BJ (cell line): ENCODE measurements around the gene TRRAP. TPM values are rescaled to one million over a fixed set of nuclear protein-coding genes. Genes with fewer than 3 reads are reported as not detected.
"Not testable (repeated sequence)": the region's sequence is repeated elsewhere in the genome, so short reads cannot be mapped to it uniquely, and the experiment has no call there.

Experiments used
- CTCF ChIA-PET: fragments of 350-600 bp; formaldehyde crosslinking; extraction: SDS; loops from one replicate; lab custom pipeline; 2021; ENCODE audit warnings: antibody characterized with exemption, inconsistent platforms; lab: Yijun Ruan, JAX
- POLR2A ChIA-PET: fragments of 300-600 bp; sonication (Branson Sonifier 250); formaldehyde crosslinking; extraction: SDS; loops from one replicate; lab custom pipeline; 2021; ENCODE audit warnings: antibody characterized with exemption; lab: Charles Lee
- DNase-seq: peaks from one replicate; pipeline ENCODE4 v3.0.0-alpha.2; 2011; ENCODE audit warnings: low read depth
- H3K27me3 ChIP-seq: 2 replicates; pipeline ENCODE4 v1.6.0; 2011; ENCODE audit warnings: low read length; ENCODE audit not compliant: control insufficient read depth, insufficient read depth
- H3K36me3 ChIP-seq: 2 replicates; pipeline ENCODE4 v1.5.1; 2011; ENCODE audit warnings: low read length; ENCODE audit not compliant: control insufficient read depth, insufficient read depth
- H3K4me3 ChIP-seq: 2 replicates; pipeline ENCODE4 v1.5.1; 2011; ENCODE audit warnings: low read depth, mild to moderate bottlenecking, control low read depth, low read length
- polyA plus RNA-seq: library from polyadenylated mRNA; depleted of rRNA; stranded (reverse); fragments of >200 nt; gene quantifications from 2 replicates; pipeline ENCODE4 v1.2.3, GENCODE V29; 2011
- TF ChIP-seq, protein P1 (sequence below): IDR thresholded peaks from 2 replicates; pipeline ENCODE4 v1.5.1; 2011; ENCODE audit warnings: low read depth, mild to moderate bottlenecking, control low read depth, inconsistent platforms, low read length, moderate library complexity; ENCODE audit not compliant: insufficient read depth

The TRRAP gene
- polyA plus RNA-seq, 1 experiment, result 17.2 TPM

DNA sequence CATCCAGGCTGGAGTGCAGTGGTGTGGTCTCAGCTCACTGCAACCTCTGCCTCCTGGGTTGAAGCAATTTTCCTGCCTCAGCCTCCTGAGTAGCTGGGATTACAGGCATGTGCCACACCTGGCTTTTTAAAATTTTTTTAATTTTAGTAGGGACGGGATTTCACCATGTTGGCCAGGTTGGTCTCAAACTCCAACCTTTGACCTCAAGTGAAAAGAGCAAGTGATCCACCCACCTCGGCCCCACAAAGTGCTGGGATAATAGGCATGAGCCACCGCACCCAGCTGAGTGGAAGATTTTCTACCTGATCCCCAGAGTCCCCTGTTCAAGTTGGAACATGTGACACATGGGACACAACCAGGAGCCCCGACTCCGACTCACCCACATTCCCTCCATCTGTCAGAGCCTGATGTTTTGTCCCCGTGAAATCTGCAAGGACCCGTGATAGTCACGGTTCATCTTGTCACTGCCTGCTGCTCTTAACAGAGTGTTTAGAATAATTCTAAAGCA lies 161.1 kb downstream of the TRRAP start:
- TF ChIP-seq, protein P1, sequence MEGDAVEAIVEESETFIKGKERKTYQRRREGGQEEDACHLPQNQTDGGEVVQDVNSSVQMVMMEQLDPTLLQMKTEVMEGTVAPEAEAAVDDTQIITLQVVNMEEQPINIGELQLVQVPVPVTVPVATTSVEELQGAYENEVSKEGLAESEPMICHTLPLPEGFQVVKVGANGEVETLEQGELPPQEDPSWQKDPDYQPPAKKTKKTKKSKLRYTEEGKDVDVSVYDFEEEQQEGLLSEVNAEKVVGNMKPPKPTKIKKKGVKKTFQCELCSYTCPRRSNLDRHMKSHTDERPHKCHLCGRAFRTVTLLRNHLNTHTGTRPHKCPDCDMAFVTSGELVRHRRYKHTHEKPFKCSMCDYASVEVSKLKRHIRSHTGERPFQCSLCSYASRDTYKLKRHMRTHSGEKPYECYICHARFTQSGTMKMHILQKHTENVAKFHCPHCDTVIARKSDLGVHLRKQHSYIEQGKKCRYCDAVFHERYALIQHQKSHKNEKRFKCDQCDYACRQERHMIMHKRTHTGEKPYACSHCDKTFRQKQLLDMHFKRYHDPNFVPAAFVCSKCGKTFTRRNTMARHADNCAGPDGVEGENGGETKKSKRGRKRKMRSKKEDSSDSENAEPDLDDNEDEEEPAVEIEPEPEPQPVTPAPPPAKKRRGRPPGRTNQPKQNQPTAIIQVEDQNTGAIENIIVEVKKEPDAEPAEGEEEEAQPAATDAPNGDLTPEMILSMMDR, result no peak
- POLR2A ChIA-PET, result no interaction called here
- Histone ChIP-seq H3K36me3 (peaks cover 37% of the 10 kb centered on the region), H3K27me3 (no peaks in the 10 kb centered on the region), H3K4me3 (no peak overlapping the region)
- no peak for DNase-seq
- CTCF ChIA-PET, result interaction anchor here (1.1 to 9.2 kb wide), 5 partner anchors 11 to 281 kb away, joined by 3 to 128 read pairs (median 7); no protein-coding TSS in a partner anchor

DNA sequence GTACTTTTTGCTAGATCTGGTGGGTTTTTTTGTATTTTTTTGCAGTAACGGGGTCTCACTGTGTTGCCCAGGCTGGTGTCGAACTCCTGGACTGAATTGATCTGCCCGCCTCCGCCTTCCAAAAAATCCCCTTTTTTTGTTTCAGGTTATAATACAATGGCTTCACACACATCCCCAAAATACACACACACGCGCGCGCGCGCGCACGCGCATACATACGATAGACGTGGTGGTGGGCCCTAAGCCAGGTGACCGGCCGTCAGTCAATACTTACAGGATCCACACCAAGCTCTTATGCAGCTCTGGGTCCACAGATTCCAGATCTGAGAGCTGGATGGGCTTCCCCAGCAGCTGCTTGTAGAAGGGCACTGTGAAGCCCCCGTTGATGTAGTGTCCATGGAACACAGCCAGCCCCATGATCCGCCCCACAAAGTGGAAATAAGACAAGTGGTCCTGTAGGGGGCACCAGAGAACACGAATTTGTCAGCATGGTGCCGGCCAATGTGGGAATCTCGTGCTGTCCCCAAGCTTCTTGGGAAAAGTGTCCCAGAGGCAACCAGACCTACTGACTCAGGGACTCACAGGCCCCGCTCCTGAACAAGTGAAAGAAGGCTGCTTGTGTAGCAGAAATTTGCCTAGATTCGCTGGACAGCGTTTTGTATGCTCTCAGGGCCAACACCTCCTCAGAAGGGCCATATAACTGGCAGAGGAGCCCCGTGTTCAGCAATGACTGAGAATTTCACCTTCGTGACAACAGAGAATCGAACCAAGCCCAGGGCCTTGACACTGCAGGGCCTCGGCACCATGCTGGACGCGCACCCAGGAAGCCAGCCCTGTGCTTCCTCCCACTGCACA lies 162.0 kb downstream of the TRRAP start:
- DNase-seq, result peak; percentile 30
- H3K27me3 ChIP-seq, result no peaks in the 10 kb centered on the region
- CTCF ChIA-PET, result interaction anchor here (0.5 to 9.2 kb wide), 18 partner anchors 10 to 329 kb away, joined by 3 to 128 read pairs (median 3); partner anchors contain the start of genes ARPC1A and SMURF1
- H3K4me3 ChIP-seq, result no peak overlapping the region
- POLR2A ChIA-PET, result no interaction called here
- TF ChIP-seq, protein P1, result peak; percentile 70
- H3K36me3 ChIP-seq, result peaks cover 31% of the 10 kb centered on the region

DNA sequence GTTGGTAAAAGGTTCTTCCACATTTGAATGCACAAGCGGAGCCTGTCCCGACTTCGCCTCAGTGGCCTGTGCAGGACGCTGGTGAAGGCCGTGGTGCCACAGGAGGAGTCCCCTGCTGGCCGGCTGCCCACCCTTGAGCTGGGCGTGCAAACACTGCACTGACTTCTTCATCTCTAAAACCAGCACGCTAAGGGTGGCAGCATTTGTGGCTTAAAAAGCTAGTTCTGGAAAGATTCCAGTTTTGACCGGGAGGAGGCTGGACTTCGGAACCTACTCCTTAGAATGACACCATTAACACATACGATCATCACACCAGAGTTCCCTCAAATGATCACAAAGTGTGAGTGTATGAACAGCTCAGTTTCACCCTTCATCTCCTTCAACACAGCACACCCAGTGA lies 163.2 kb downstream of the TRRAP start:
- CTCF ChIA-PET, result interaction anchor here (0.6 to 9.2 kb wide), 6 partner anchors 14 to 276 kb away, joined by 3 to 128 read pairs (median 5); no protein-coding TSS in a partner anchor
- POLR2A ChIA-PET, result no interaction called here
- TF ChIP-seq, protein P1, result no peak
- Histone ChIP-seq H3K27me3 (no peaks in the 10 kb centered on the region), H3K36me3 (peaks cover 26% of the 10 kb centered on the region), H3K4me3 (no peak overlapping the region)
- DNase-seq, result no peak

DNA sequence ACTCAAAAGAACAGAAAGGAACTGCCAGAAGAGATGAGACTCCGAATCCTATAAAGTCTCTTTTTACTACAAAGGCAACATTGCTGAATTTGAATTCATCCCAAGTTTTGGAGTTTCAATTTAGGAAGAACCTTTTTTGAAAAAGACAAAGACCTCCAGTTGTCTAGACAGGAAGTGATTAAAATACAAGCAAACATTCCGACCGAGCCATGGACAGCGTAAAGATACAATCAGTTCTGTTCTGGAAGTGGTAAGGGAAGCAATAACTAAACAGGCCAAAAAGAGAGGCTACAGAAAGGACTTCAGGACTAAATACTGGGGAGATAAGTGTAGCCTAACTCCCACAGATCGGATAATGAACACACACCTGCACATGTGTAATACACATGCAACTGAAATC lies 164.6 kb downstream of the TRRAP start:
- CTCF ChIA-PET, result interaction anchor here (9.2 kb wide), 1 partner anchor 270 kb away, joined by 128 read pairs; no protein-coding TSS in a partner anchor
- no peaks in the 10 kb centered on the region for H3K27me3 ChIP-seq
- peak; percentile 12 for DNase-seq
- TF ChIP-seq, protein P1, result no peak
- H3K4me3 ChIP-seq, result no peak overlapping the region
- POLR2A ChIA-PET, result no interaction called here
- peaks cover 27% of the 10 kb centered on the region for H3K36me3 ChIP-seq

DNA sequence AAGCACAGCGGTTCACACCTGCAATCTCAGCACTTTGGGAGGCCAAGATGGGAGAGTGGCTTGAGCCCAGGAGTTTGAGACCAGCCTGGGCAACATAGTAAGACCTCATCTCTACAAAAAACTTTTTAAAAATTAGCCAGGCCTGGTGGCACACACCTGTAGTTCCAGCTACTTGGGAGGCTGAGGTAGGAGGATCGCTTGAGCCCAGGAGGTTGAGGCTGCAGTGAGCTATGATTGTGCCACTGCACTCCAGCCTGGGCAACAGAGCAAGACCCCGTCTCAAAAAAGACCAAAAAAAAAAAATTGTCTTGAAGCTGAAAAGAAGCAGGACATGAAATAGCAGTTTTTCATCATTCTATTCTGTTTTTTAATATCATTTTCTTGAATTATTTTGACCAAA lies 166.5 kb downstream of the TRRAP start:
- peaks cover 23% of the 10 kb centered on the region for H3K36me3 ChIP-seq
- DNase-seq, H3K4me3 ChIP-seq, POLR2A ChIA-PET, H3K27me3 ChIP-seq: not testable (repeated sequence)
- CTCF ChIA-PET, result interaction anchor here (0.7 to 1.7 kb wide), 3 partner anchors 52 to 264 kb away, joined by 3 to 4 read pairs (median 3); no protein-coding TSS in a partner anchor

DNA sequence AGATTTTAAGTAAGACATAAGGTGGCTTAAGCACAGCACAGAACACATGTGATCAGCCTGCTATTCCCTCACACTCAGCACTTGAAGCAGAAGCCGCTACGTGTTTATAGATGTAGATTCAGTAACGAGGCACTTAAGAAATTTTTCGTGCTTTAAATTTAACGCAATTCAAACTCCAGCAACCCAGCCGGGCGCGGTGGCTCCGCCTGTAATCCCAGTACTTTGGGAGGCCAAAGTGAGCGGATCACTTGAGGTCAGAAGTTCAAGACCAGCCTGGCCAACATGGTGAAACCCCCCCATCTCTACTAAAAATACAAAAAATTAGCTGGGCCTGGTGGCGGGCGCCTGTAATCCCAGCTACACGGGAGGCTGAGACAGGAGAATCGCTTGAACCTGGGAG lies 167.9 kb downstream of the TRRAP start:
- H3K4me3 ChIP-seq, POLR2A ChIA-PET, DNase-seq, H3K27me3 ChIP-seq: not testable (repeated sequence)
- peaks cover 21% of the 10 kb centered on the region for H3K36me3 ChIP-seq
- CTCF ChIA-PET, result interaction anchor here (1.5 to 3.7 kb wide), 2 partner anchors 10 to 267 kb away, joined by 5 to 14 read pairs; no protein-coding TSS in a partner anchor
